Neural cell (in vitro differentiated cells): ENCODE measurements around the gene CDRT4.

ENCODE experiments used
- EP300 ChIP-seq: fragments of 450-650 bp; conservative IDR thresholded peaks from 2 replicates; pipeline ENCODE4 v1.6.1; 2014; ENCODE audit warnings: antibody characterized with exemption, mild to moderate bottlenecking, moderate library complexity; ENCODE audit not compliant: poor library complexity, severe bottlenecking
- POLR2AphosphoS5 ChIP-seq: IDR thresholded peaks from 2 replicates; pipeline ENCODE4 v1.6.1; 2012
- RAD21 ChIP-seq: fragments of 450-650 bp; conservative IDR thresholded peaks from 2 replicates; pipeline ENCODE4 v1.6.1; 2014; ENCODE audit warnings: antibody characterized with exemption, mild to moderate bottlenecking, moderate library complexity
- TF ChIP-seq, protein P1 (sequence below): fragments of 450-650 bp; IDR thresholded peaks from 2 replicates; pipeline ENCODE4 v1.5.1; 2014; ENCODE audit warnings: antibody characterized with exemption, mild to moderate bottlenecking, moderate library complexity; ENCODE audit not compliant: poor library complexity, severe bottlenecking
- TF ChIP-seq, protein P2 (sequence below): IDR thresholded peaks from 2 replicates; pipeline ENCODE4 v1.6.1; 2012; ENCODE audit warnings: borderline replicate concordance

DNA sequence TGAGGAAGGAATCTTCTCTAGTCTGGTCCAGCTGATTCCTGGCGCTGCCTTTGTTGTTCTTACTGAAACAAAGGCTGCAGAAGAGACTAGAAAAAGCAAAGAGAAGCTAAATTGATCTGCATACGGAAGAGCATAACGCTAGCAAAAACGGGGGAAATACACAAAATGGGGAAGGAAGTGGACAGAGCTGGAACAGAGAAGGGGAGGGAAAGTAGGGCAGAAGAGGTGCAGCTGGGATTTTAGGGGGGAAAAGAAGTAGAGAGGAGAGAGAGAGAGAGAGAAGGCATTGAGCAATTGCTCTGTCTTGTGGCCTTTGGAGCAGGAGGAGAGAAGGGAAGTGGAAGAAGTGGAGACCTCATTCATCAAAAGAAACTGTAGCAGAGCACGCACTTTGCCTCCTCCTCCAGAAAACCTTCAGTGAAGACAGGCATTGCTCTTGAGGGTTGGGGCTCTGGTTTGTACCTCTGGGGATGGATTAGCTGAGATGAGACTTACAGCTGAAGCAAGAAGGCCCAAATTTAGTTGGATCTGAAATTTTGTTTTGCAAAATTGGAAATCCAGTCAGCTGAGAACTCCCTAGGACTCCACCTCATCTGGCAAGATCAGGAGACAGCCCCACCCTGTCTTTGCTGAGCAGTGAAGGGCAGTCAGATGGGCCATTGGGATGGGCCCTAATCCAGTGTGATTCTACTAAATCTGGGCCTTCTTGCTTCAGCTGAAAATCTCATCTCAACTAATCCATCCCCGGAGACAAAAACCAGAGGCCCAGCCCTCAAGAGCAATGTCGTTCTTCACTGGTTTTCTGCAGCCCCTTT is 55.8 kb downstream of the CDRT4 start:
- no peak for TF ChIP-seq RAD21
- no peak for TF ChIP-seq POLR2AphosphoS5
- TF ChIP-seq, protein P1, sequence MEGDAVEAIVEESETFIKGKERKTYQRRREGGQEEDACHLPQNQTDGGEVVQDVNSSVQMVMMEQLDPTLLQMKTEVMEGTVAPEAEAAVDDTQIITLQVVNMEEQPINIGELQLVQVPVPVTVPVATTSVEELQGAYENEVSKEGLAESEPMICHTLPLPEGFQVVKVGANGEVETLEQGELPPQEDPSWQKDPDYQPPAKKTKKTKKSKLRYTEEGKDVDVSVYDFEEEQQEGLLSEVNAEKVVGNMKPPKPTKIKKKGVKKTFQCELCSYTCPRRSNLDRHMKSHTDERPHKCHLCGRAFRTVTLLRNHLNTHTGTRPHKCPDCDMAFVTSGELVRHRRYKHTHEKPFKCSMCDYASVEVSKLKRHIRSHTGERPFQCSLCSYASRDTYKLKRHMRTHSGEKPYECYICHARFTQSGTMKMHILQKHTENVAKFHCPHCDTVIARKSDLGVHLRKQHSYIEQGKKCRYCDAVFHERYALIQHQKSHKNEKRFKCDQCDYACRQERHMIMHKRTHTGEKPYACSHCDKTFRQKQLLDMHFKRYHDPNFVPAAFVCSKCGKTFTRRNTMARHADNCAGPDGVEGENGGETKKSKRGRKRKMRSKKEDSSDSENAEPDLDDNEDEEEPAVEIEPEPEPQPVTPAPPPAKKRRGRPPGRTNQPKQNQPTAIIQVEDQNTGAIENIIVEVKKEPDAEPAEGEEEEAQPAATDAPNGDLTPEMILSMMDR, result no peak
- TF ChIP-seq EP300, result no peak
- TF ChIP-seq, protein P2, sequence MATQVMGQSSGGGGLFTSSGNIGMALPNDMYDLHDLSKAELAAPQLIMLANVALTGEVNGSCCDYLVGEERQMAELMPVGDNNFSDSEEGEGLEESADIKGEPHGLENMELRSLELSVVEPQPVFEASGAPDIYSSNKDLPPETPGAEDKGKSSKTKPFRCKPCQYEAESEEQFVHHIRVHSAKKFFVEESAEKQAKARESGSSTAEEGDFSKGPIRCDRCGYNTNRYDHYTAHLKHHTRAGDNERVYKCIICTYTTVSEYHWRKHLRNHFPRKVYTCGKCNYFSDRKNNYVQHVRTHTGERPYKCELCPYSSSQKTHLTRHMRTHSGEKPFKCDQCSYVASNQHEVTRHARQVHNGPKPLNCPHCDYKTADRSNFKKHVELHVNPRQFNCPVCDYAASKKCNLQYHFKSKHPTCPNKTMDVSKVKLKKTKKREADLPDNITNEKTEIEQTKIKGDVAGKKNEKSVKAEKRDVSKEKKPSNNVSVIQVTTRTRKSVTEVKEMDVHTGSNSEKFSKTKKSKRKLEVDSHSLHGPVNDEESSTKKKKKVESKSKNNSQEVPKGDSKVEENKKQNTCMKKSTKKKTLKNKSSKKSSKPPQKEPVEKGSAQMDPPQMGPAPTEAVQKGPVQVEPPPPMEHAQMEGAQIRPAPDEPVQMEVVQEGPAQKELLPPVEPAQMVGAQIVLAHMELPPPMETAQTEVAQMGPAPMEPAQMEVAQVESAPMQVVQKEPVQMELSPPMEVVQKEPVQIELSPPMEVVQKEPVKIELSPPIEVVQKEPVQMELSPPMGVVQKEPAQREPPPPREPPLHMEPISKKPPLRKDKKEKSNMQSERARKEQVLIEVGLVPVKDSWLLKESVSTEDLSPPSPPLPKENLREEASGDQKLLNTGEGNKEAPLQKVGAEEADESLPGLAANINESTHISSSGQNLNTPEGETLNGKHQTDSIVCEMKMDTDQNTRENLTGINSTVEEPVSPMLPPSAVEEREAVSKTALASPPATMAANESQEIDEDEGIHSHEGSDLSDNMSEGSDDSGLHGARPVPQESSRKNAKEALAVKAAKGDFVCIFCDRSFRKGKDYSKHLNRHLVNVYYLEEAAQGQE, result no peak
